ENCODE data around the gene IL4R. TPM values are rescaled to one million over a fixed set of nuclear protein-coding genes. Genes with fewer than 3 reads are reported as not detected.

Gene IL4R
- total and polyA plus RNA-seq, 2 experiments from 2014 or later = 6.4 to 17.6 TPM

DNA sequence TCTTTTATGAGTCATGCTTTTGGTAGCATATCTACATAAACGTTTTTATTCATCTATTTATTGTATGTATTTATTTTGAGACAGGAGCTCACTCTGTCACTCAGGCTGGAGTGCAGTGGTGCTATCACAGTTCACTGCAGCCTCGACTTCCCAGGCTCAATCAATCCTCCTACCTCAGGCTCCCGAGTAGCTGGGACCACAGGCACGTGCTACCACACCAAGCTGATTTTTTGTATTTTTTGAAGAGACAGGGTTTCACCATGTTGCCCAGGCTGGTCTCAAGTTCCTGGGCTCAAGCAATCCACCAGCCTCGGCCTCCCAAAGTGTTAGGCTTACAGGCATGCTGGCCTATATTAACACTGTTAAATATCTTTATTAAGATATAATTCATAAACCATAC is 20.4 kb upstream of the IL4R start:
- no peak for ATAC-seq
- H3K36me3 Mint-ChIP-seq (ENCODE audit: low read depth) = no peaks in the 10 kb centered on the region
- H3K36me3 ChIP-seq (ENCODE audit: insufficient read depth) = no peaks in the 10 kb centered on the region

More for the DNA sequence above, 20.4 kb upstream of the IL4R start:
- H3K4me1 Mint-ChIP-seq = no peaks in the 10 kb centered on the region
- no peaks in the 10 kb centered on the region for H3K4me1 ChIP-seq (ENCODE audit: insufficient read depth)
- H4K20me1 ChIP-seq (replicated peaks; ENCODE audit: insufficient read depth) = no peaks in the 10 kb centered on the region
- no peak overlapping the region for H3K4me3 ChIP-seq
- H3K9me2 ChIP-seq (ENCODE audit: insufficient read depth) = no peaks in the 10 kb centered on the region
- H3K4me3 Mint-ChIP-seq = no peak overlapping the region
- no peak overlapping the region for H3K27ac Mint-ChIP-seq
- no peak overlapping the region for H3K4me2 ChIP-seq
- H3K27me3 Mint-ChIP-seq (ENCODE audit: insufficient read depth, low read depth, poor library complexity) = peaks cover 1% of the 10 kb centered on the region
- H3K27me3 ChIP-seq (ENCODE audit: insufficient read depth) = no peaks in the 10 kb centered on the region
- H3K9me3 Mint-ChIP-seq = no peaks in the 10 kb centered on the region; the same call in 2 of the 3 replicates
- H3F3A ChIP-seq (replicated peaks; ENCODE audit: low read depth) = no peaks in the 10 kb centered on the region
- TF ChIP-seq ZNF331 (CRISPR knock-in tag; IDR thresholded peaks at IDR 0.05; ENCODE audit: low read depth) (no peak), NANOG (IDR thresholded peaks at IDR 0.05; ENCODE audit: borderline replicate concordance) (no peak), EZH2phosphoT487 (IDR thresholded peaks at IDR 0.05; ENCODE audit: unreplicated experiment) (no peak), CREB1 (CRISPR knock-in tag; IDR thresholded peaks at IDR 0.05; ENCODE audit: low read depth) (no peak), EZH2 (IDR thresholded peaks at IDR 0.05; ENCODE audit: low read depth, unreplicated experiment) (no peak), JUNB (IDR thresholded peaks at IDR 0.05; ENCODE audit: unreplicated experiment) (no peak), POLR2AphosphoS5 (IDR thresholded peaks at IDR 0.05; ENCODE audit: low read depth) (no peak), ZNF462 (CRISPR knock-in tag; IDR thresholded peaks at IDR 0.05) (no peak), ZNF114 (CRISPR knock-in tag; IDR thresholded peaks at IDR 0.05) (no peak), STAT1 (IDR thresholded peaks at IDR 0.05; ENCODE audit: unreplicated experiment) (no peak)
- TF ChIP-seq, protein P1, sequence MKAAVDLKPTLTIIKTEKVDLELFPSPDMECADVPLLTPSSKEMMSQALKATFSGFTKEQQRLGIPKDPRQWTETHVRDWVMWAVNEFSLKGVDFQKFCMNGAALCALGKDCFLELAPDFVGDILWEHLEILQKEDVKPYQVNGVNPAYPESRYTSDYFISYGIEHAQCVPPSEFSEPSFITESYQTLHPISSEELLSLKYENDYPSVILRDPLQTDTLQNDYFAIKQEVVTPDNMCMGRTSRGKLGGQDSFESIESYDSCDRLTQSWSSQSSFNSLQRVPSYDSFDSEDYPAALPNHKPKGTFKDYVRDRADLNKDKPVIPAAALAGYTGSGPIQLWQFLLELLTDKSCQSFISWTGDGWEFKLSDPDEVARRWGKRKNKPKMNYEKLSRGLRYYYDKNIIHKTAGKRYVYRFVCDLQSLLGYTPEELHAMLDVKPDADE (IDR thresholded peaks at IDR 0.05) = no peak
- TF ChIP-seq, protein P2, sequence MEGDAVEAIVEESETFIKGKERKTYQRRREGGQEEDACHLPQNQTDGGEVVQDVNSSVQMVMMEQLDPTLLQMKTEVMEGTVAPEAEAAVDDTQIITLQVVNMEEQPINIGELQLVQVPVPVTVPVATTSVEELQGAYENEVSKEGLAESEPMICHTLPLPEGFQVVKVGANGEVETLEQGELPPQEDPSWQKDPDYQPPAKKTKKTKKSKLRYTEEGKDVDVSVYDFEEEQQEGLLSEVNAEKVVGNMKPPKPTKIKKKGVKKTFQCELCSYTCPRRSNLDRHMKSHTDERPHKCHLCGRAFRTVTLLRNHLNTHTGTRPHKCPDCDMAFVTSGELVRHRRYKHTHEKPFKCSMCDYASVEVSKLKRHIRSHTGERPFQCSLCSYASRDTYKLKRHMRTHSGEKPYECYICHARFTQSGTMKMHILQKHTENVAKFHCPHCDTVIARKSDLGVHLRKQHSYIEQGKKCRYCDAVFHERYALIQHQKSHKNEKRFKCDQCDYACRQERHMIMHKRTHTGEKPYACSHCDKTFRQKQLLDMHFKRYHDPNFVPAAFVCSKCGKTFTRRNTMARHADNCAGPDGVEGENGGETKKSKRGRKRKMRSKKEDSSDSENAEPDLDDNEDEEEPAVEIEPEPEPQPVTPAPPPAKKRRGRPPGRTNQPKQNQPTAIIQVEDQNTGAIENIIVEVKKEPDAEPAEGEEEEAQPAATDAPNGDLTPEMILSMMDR (conservative IDR thresholded peaks at IDR 0.05; ENCODE audit: low read depth in 2 of 2) = no peak
- TF ChIP-seq, protein P3, sequence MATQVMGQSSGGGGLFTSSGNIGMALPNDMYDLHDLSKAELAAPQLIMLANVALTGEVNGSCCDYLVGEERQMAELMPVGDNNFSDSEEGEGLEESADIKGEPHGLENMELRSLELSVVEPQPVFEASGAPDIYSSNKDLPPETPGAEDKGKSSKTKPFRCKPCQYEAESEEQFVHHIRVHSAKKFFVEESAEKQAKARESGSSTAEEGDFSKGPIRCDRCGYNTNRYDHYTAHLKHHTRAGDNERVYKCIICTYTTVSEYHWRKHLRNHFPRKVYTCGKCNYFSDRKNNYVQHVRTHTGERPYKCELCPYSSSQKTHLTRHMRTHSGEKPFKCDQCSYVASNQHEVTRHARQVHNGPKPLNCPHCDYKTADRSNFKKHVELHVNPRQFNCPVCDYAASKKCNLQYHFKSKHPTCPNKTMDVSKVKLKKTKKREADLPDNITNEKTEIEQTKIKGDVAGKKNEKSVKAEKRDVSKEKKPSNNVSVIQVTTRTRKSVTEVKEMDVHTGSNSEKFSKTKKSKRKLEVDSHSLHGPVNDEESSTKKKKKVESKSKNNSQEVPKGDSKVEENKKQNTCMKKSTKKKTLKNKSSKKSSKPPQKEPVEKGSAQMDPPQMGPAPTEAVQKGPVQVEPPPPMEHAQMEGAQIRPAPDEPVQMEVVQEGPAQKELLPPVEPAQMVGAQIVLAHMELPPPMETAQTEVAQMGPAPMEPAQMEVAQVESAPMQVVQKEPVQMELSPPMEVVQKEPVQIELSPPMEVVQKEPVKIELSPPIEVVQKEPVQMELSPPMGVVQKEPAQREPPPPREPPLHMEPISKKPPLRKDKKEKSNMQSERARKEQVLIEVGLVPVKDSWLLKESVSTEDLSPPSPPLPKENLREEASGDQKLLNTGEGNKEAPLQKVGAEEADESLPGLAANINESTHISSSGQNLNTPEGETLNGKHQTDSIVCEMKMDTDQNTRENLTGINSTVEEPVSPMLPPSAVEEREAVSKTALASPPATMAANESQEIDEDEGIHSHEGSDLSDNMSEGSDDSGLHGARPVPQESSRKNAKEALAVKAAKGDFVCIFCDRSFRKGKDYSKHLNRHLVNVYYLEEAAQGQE (IDR thresholded peaks at IDR 0.05; ENCODE audit: unreplicated experiment) = no peak
- no peak overlapping the region for H2AFZ ChIP-seq
- H3K27ac ChIP-seq (ENCODE audit: low read depth) = no peak overlapping the region
- no peak for DNase-seq (ENCODE audit: low spot score)
- H3K79me2 ChIP-seq (replicated peaks; ENCODE audit: insufficient read depth) = no peaks in the 10 kb centered on the region

Measured in GM23338 (cell line).